GM18951 (cell line): ENCODE data around the gene TFAP2A.

ENCODE experiments used
- POLR2A ChIP-seq: IDR thresholded peaks from 4 replicates; pipeline ENCODE4 v1.6.1; 2011; ENCODE audit warnings: mild to moderate bottlenecking; ENCODE audit not compliant: insufficient read length, insufficient read depth; ENCODE audit errors: extremely low read depth
- in situ Hi-C: fragments of 300-500 bp; cut with MboI; formaldehyde crosslinking; loops from one replicate; pipeline ENCODE4 v1.12.0; 2022; ENCODE audit warnings: low sequenced_read_pairs, mixed read lengths, inconsistent platforms; ENCODE audit not compliant: unreplicated experiment

TFAP2A gene

DNA sequence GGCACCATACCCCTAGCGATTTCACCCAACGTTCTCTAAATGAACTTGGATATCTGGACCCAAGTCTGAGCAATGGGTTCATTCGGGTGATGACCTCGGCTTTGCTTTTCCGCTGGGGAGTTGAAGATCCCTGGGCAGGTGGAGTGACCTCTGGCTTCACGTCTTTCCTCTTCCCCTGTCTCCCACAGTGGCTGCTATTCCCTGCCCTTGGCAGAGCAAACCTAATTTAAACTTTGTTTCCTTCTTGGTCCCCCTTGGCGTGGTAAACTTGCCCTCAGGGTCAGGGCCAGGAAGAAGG lies 7.8 kb upstream of the TFAP2A start:
- TF ChIP-seq POLR2A: no peak
- in situ Hi-C loops: no loop called here

- TF ChIP-seq POLR2A: no peak
- in situ Hi-C loops: no loop called here
These were observed 7.3 kb upstream of the TFAP2A start for GRCh38 chr6:10421921-10422736.

DNA sequence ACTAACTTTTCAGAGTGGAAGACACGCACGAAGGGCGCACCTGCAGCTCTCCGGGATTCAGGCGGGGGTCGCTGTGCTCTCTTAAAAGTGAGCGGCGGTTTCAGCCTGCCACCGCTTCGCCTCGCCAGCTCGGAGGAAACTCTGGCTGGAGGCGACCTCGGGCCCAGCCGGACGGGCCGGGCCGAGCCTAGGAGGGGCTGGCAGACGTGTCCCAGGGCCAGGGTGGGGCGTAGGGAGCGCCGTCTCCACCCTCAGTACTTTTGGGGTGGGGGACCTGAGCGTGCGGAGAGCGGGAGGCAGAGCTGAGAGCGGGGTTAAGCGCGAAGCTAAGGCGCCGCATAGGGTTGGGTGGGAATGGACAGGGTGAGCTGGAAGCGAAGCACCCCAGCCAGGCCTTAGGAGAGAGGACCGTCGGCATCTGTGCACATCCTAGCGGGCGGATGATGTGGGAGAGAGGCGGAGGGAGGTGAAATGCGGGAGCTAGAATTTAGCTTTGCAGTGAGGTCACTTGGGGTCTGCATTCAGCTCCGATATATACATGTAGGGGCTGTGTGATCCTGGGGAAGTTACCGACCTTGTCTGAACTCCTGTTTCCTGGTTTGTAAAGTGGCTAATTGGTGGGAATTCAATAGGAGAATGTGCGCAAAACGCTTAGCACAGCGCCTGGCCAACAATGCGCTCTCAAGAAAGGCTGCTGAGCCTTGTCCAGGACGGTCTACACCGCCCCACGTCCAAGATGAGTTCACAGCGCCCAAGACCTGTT lies 6.5 kb upstream of the TFAP2A start:
- TF ChIP-seq POLR2A: no peak
- in situ Hi-C loops: no loop called here

- TF ChIP-seq POLR2A: no peak
- in situ Hi-C loops: no loop called here
These were observed 5.8 kb upstream of the TFAP2A start for GRCh38 chr6:10420546-10421157.

GRCh38 chr6:10419749-10420545 lies 5.1 kb upstream of the TFAP2A start:
- in situ Hi-C loops: no loop called here
- TF ChIP-seq POLR2A: no peak

DNA sequence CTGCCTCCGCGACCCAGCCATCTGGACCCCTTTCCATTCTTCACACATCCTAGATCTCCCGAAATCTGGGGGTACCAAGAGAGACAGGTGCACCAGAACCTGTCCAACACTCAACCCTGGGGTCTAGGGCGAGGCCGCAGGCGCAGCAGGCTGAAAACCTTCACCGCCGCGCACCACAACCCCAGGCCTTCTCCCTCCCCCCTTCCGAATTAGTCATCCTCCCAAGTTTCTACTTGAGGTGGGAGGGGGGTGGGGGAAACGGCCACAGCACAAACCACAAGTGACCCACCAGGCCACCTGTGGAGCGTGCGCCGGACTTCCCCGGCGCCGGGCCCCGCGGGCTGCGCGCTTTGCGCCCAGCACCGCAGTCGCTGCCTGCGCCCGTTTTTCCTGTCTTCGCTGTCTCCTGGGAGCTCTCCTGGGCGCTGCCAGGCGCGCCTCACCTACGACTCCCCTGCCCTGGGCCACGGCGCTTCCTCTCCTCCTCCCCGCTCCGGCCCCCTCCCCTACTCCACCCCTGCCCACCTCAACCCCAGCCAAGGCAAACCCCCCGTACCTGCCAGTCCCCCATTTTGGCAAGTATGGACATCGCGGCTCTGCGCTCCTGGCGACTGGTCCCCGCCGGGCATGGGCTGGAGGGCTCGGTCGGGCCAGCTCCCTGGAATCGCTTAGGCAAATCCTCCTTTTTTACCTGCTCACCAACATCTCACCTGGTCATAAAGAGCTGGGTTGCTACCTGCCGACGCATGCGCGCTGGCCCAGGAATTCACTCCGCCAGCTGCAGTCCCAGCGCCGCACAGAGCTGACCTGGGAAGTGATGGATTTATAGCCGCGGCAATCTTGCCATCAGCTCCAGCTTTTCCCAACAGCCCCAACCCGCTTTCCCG lies 4.2 kb upstream of the TFAP2A start:
- in situ Hi-C loops: no loop called here

GRCh38 chr6:10418361-10418861 lies 3.5 kb upstream of the TFAP2A start:
- in situ Hi-C loops: no loop called here

More for the DNA sequence above, 4.2 kb upstream of the TFAP2A start:
- TF ChIP-seq POLR2A: no peak

GRCh38 chr6:10417681-10418104 lies 2.8 kb upstream of the TFAP2A start:
- no peak for TF ChIP-seq POLR2A

More at GRCh38 chr6:10418361-10418861, 3.5 kb upstream of the TFAP2A start:
- no peak for TF ChIP-seq POLR2A

GRCh38 chr6:10416863-10417641 lies 2.2 kb upstream of the TFAP2A start:
- TF ChIP-seq POLR2A: no peak
- in situ Hi-C loops: no loop called here

More at GRCh38 chr6:10417681-10418104, 2.8 kb upstream of the TFAP2A start:
- in situ Hi-C loops: no loop called here

DNA sequence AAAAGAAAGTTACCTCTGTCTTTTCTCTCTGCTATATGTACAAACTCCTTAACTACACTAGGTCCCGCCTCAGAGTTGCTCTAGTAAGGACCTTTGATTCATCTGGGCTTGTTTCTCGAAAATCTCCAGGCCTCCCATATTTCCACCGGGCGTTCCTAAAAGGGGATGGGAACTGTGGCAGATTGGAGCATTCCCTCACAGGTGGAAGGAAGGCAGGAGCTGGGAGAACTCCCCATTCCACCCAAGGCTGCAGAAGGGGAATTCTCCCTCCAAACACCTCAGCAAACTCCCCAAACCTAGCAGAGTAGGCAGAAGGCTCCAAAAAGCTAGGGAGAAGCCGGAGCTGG lies 1.6 kb upstream of the TFAP2A start:
- no peak for TF ChIP-seq POLR2A
- in situ Hi-C loops: no loop called here
